22Rv1 (cell line): Measurements from ENCODE around the gene TOLLIP.
"Not testable (repeated sequence)": the region's sequence is repeated elsewhere in the genome, so short reads cannot be mapped to it uniquely, and the experiment has no call there.

Experiments used
- CTCF ChIP-seq: fragments of 450-650 bp; IDR thresholded peaks from 2 replicates; pipeline ENCODE4 v1.5.1; 2017; ENCODE audit warnings: mild to moderate bottlenecking
- ZFX ChIP-seq: fragments of 450-650 bp; IDR thresholded peaks from 2 replicates; pipeline ENCODE4 v1.6.1; 2017; ENCODE audit warnings: antibody characterized with exemption, borderline replicate concordance

GRCh38 chr11:1250411-1250810, 59.0 kb downstream of the TOLLIP start:
- TF ChIP-seq CTCF, ZFX: not testable (repeated sequence)
